GM23248 (cell line): ENCODE measurements around the gene RNF125. TPM values are rescaled to one million over a fixed set of nuclear protein-coding genes. Genes with fewer than 3 reads are reported as not detected.
A peak's percentile ranks its signal among the peaks of the same experiment; 100 is the strongest.

ENCODE experiments used
- DNase-seq: peaks from one replicate; pipeline ENCODE4 v3.0.0-alpha.2; 2015
- H2AFZ ChIP-seq: fragments of 200-600 bp; sonication (generic); 2 replicates; pipeline ENCODE4 v1.6.1; 2016; ENCODE audit warnings: antibody characterized with exemption
- H3F3A ChIP-seq: fragments of 200-600 bp; sonication (generic); 2 replicates; pipeline ENCODE4 v1.6.1; 2016; ENCODE audit warnings: mild to moderate bottlenecking, antibody characterized with exemption, mixed run types; ENCODE audit not compliant: insufficient read depth
- H3K27ac ChIP-seq: fragments of 200-600 bp; sonication (generic); 2 replicates; pipeline ENCODE4 v1.5.1; 2016; ENCODE audit warnings: mild to moderate bottlenecking
- H3K27me3 ChIP-seq: fragments of 200-600 bp; sonication (generic); replicated peaks from 2 replicates; pipeline ENCODE4 v1.6.1; 2016; ENCODE audit warnings: mild to moderate bottlenecking; ENCODE audit not compliant: insufficient read depth
- H3K36me3 ChIP-seq: fragments of 200-600 bp; sonication (generic); 2 replicates; pipeline ENCODE4 v1.6.1; 2016; ENCODE audit warnings: low read depth, mild to moderate bottlenecking
- H3K4me1 ChIP-seq: fragments of 200-600 bp; sonication (generic); 2 replicates; pipeline ENCODE4 v1.6.1; 2016; ENCODE audit warnings: mild to moderate bottlenecking; ENCODE audit not compliant: insufficient read depth
- H3K4me2 ChIP-seq: fragments of 200-600 bp; sonication (generic); one replicate; pipeline ENCODE4 v1.6.1; 2016; ENCODE audit warnings: mild to moderate bottlenecking; ENCODE audit not compliant: unreplicated experiment
- H3K4me3 ChIP-seq: fragments of 200-600 bp; sonication (generic); 2 replicates; pipeline ENCODE4 v1.5.1; 2016; ENCODE audit warnings: mild to moderate bottlenecking
- H3K79me2 ChIP-seq: fragments of 200-600 bp; sonication (generic); 2 replicates; pipeline ENCODE4 v1.6.1; 2016; ENCODE audit warnings: mild to moderate bottlenecking; ENCODE audit not compliant: insufficient read depth
- H3K9ac ChIP-seq: fragments of 200-600 bp; sonication (generic); 2 replicates; pipeline ENCODE4 v1.6.1; 2016; ENCODE audit warnings: mild to moderate bottlenecking
- H3K9me2 ChIP-seq: fragments of 200-600 bp; sonication (generic); 2 replicates; pipeline ENCODE4 v1.6.1; 2016; ENCODE audit warnings: mixed run types, mild to moderate bottlenecking, moderate library complexity; ENCODE audit not compliant: insufficient read depth
- H3K9me3 ChIP-seq: fragments of 200-600 bp; sonication (generic); one replicate; pipeline ENCODE4 v1.6.1; 2017; ENCODE audit warnings: low read depth
- H4K20me1 ChIP-seq: fragments of 200-600 bp; sonication (generic); 2 replicates; pipeline ENCODE4 v1.6.0; 2016; ENCODE audit not compliant: insufficient read depth
- EZH2 ChIP-seq: fragments of 200-600 bp; sonication (generic); IDR thresholded peaks from 2 replicates; pipeline ENCODE4 v1.6.1; 2018; ENCODE audit warnings: antibody characterized with exemption, mild to moderate bottlenecking; ENCODE audit not compliant: insufficient read depth, poor library complexity, severe bottlenecking
- EZH2phosphoT487 ChIP-seq: fragments of 200-600 bp; sonication (generic); IDR thresholded peaks from 2 replicates; pipeline ENCODE4 v1.6.1; 2018; ENCODE audit warnings: antibody characterized with exemption, moderate library complexity, mild to moderate bottlenecking, low read depth; ENCODE audit not compliant: insufficient read depth
- WGBS, 2 experiments: methylation state at CpG; one replicate each; pipeline ENCODE4 v1.1.6; 2015 to 2017; ENCODE audit warnings: low lambda C conversion rate in 2 of 2, low coverage in 1 of 2; ENCODE audit errors: missing lambda C conversion rate in 2 of 2; 5-methylcytosine and 5-hydroxymethylcytosine counted together
- in situ Hi-C: fragments of 300-500 bp; cut with MboI; formaldehyde crosslinking; loops from 2 replicates; pipeline ENCODE4 v1.15.0; 2020
- polyA plus RNA-seq: library from polyadenylated mRNA; unstranded; fragments of >200 nt; fragmentation: Nextera tagmentation; extraction: Ambion mirVana; gene quantifications from 2 replicates; pipeline ENCODE4 v1.2.1, GENCODE V29; 2016
- total RNA-seq: library from RNA; depleted of rRNA; stranded (reverse); fragments of >200 nt; shearing (Covaris generic); gene quantifications from 2 replicates; pipeline ENCODE4 v1.2.3, GENCODE V29; 2014

The RNF125 gene
- total and polyA plus RNA-seq, 2 experiments from 2014 or later = 0.18 to 0.32 TPM

DNA sequence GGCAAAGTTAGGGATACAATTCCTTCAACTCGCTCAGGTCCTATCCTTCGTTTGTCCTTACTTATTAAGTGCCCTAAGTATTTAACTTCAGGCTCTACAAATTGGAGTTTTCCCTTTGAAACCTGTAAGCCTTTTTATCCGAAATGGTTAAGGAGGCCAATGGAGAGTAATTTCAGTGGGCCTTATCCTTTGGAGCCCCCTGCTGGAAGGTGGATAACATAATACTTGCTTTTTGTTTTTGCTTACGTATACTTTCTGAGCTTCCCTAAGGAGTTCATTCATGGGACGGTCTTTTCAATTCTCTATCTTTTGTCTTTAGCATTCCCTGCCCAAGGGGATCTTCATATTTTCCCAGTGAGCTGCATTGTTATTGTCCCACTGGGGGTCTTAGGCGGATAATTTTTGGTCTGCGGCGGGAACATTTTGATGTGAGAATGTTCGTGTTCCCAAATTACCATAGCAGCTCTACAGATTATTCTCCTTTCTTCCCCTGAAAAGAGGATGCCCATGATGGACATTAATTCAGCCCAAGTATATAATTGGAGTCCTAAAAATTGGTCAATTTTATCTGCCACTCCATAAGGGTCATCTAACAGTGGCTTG lies 41.3 kb upstream of the RNF125 start:
- Histone ChIP-seq H3K36me3 (no peaks in the 10 kb centered on the region), H3K9me2 (no peaks in the 10 kb centered on the region), H3K4me3 (no peak overlapping the region), H3K9ac (no peak overlapping the region), H3K4me2 (no peak overlapping the region), H3K27me3 (no peaks in the 10 kb centered on the region), H3K27ac (no peak overlapping the region), H3K9me3 (no peaks in the 10 kb centered on the region), H4K20me1 (no peaks in the 10 kb centered on the region), H3F3A (no peaks in the 10 kb centered on the region), H2AFZ (no peak overlapping the region), H3K79me2 (no peaks in the 10 kb centered on the region), H3K4me1 (no peaks in the 10 kb centered on the region)
- DNase-seq = peak; percentile 55
- 62 to 65% methylated on average over 9 of the region's 9 CpGs for WGBS, 2 experiments
- in situ Hi-C loops = no loop called here
- TF ChIP-seq EZH2 (no peak), EZH2phosphoT487 (no peak)

DNA sequence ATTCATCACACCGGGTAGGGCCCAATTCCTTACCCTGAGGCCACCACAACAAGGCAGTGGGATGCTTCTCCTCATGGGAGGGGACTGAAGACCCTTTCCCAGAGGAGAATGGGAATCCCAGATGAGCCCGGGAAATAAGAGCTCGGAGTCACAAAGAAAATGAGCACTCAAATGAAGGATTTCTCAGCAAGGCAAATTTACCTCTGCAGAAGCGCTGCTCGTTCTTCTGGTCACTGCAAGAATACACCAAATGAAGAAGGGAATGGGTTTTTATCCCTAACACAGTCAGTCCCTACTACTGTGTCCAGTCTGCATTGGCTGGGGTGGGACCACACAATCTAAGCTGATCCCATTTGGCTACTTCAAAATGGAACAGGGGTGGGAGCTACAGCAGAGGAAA lies 40.0 kb upstream of the RNF125 start:
- TF ChIP-seq EZH2phosphoT487 (no peak), EZH2 (no peak)
- no peak for DNase-seq
- no peak overlapping the region for H3K4me3 ChIP-seq
- no peaks in the 10 kb centered on the region for H4K20me1 ChIP-seq
- H3F3A ChIP-seq = no peaks in the 10 kb centered on the region
- H3K9ac ChIP-seq = no peak overlapping the region
- H3K4me1 ChIP-seq = no peaks in the 10 kb centered on the region
- no peaks in the 10 kb centered on the region for H3K36me3 ChIP-seq
- H3K27ac ChIP-seq = no peak overlapping the region
- no peak overlapping the region for H2AFZ ChIP-seq
- in situ Hi-C loops = no loop called here
- no peaks in the 10 kb centered on the region for H3K9me3 ChIP-seq
- H3K9me2 ChIP-seq = no peaks in the 10 kb centered on the region
- no peaks in the 10 kb centered on the region for H3K27me3 ChIP-seq
- no peak overlapping the region for H3K4me2 ChIP-seq
- WGBS, 2 experiments = 59 to 61% methylated on average over 5 of the region's 5 CpGs
- H3K79me2 ChIP-seq = no peaks in the 10 kb centered on the region

DNA sequence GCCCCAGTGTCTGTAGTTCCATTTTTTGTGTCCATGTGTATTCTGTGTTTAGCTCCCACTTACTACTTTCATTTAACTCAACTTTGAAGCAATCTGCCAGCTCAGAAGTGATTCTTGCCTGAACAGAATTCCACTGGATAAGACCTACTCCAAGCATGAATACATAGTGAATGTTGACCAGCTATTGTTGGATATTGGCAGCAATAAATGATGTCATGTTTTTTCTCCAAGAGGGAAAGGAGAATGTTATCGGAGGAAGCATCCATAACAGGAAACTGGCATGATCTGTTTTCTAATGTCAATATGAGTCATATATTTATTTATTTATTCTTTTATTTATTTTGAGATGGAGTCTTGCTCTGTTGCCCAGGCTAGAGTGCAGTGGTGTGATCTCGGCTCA lies 38.9 kb upstream of the RNF125 start:
- Histone ChIP-seq H3K36me3 (no peaks in the 10 kb centered on the region), H3K4me3 (no peak overlapping the region), H4K20me1 (no peaks in the 10 kb centered on the region), H3K9ac (no peak overlapping the region), H3K27ac (no peak overlapping the region), H3K4me2 (no peak overlapping the region), H3K9me3 (no peaks in the 10 kb centered on the region), H2AFZ (no peak overlapping the region), H3K4me1 (no peaks in the 10 kb centered on the region), H3F3A (no peaks in the 10 kb centered on the region), H3K27me3 (no peaks in the 10 kb centered on the region), H3K79me2 (no peaks in the 10 kb centered on the region), H3K9me2 (no peaks in the 10 kb centered on the region)
- WGBS, 2 experiments = 80 to 81% methylated on average over 2 of the region's 2 CpGs
- DNase-seq = no peak
- no peak for TF ChIP-seq EZH2
- no peak for TF ChIP-seq EZH2phosphoT487
- in situ Hi-C loops = no loop called here

DNA sequence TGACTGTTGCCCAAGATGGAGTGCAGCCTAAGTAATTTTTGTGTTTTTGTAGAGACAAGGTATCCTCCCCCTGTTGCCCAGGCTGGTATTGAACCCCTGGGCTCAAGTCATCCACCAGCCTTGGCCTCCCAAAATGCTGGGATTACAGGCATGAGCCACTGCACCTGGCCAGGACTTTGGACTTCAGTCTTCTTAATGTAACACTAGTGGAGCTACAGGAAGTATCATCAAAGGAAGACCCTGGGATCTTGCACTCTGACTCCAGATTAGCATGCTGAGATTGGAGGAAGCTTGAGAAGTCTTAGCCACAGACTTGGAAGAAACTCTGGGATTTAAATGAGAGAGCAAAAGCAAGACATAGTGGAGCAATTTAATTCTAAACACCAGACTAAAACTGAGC lies 37.8 kb upstream of the RNF125 start:
- Histone ChIP-seq H3K36me3 (no peaks in the 10 kb centered on the region), H4K20me1 (no peaks in the 10 kb centered on the region), H3K27me3 (no peaks in the 10 kb centered on the region), H3K9ac (no peak overlapping the region), H2AFZ (no peak overlapping the region), H3K4me1 (no peaks in the 10 kb centered on the region), H3K79me2 (no peaks in the 10 kb centered on the region), H3K9me2 (no peaks in the 10 kb centered on the region), H3F3A (no peaks in the 10 kb centered on the region), H3K9me3 (no peaks in the 10 kb centered on the region), H3K27ac (no peak overlapping the region), H3K4me3 (no peak overlapping the region), H3K4me2 (no peak overlapping the region)
- no peak for TF ChIP-seq EZH2phosphoT487
- no peak for TF ChIP-seq EZH2
- DNase-seq = no peak
- in situ Hi-C loops = no loop called here

DNA sequence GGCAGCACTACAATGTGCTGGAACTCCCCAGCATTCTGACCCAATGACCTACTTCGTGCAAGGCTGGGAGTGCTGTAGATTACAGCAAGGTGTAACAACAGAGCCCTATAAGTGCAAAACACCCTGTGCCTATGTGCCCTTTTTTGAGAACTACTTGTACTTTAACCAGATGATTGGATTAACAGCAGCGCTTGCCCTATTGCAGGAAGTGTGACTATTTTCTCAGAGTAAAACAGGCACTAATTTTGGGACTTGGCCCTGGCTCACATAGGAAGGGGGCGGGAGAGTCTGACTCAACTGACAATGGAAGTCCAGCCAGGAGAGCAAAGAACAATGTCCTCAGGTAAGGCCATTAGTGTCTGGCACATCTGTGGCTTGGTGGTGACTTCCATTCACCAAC lies 35.6 kb upstream of the RNF125 start:
- no peaks in the 10 kb centered on the region for H3K4me1 ChIP-seq
- no peaks in the 10 kb centered on the region for H3K27me3 ChIP-seq
- H3K4me3 ChIP-seq = no peak overlapping the region
- WGBS, 2 experiments = 37 to 39% methylated on average over 3 of the region's 3 CpGs
- no peaks in the 10 kb centered on the region for H3K9me2 ChIP-seq
- H3K79me2 ChIP-seq = no peaks in the 10 kb centered on the region
- no peak for DNase-seq
- H3F3A ChIP-seq = no peaks in the 10 kb centered on the region
- no peak overlapping the region for H2AFZ ChIP-seq
- no peak overlapping the region for H3K4me2 ChIP-seq
- no peaks in the 10 kb centered on the region for H3K9me3 ChIP-seq
- H3K36me3 ChIP-seq = no peaks in the 10 kb centered on the region
- no peaks in the 10 kb centered on the region for H4K20me1 ChIP-seq
- in situ Hi-C loops = no loop called here
- H3K27ac ChIP-seq = no peak overlapping the region
- H3K9ac ChIP-seq = no peak overlapping the region
- TF ChIP-seq EZH2phosphoT487 = no peak
- TF ChIP-seq EZH2 = no peak
